GM23338 (cell line): Measurements from ENCODE around the gene KRT6A.

Experiments used
- JUNB ChIP-seq: IDR thresholded peaks from one replicate; pipeline ENCODE4 v1.6.1; 2016; ENCODE audit warnings: antibody characterized with exemption; ENCODE audit not compliant: unreplicated experiment
- TF ChIP-seq, protein P1 (sequence below), 2 experiments: fragments of 200-600 bp in 1 of 2; sonication (generic) in 1 of 2; conservative IDR thresholded peaks; 2 replicates each; pipeline versions ENCODE4 v1.5.1 to v1.6.1; 2016 to 2017; ENCODE audit warnings: antibody characterized with exemption in 2 of 2, low read depth in 2 of 2, mild to moderate bottlenecking in 2 of 2, moderate library complexity in 1 of 2
- TF ChIP-seq, protein P2 (sequence below): IDR thresholded peaks from one replicate; pipeline ENCODE4 v1.6.1; 2018; ENCODE audit warnings: antibody characterized with exemption; ENCODE audit not compliant: unreplicated experiment

DNA sequence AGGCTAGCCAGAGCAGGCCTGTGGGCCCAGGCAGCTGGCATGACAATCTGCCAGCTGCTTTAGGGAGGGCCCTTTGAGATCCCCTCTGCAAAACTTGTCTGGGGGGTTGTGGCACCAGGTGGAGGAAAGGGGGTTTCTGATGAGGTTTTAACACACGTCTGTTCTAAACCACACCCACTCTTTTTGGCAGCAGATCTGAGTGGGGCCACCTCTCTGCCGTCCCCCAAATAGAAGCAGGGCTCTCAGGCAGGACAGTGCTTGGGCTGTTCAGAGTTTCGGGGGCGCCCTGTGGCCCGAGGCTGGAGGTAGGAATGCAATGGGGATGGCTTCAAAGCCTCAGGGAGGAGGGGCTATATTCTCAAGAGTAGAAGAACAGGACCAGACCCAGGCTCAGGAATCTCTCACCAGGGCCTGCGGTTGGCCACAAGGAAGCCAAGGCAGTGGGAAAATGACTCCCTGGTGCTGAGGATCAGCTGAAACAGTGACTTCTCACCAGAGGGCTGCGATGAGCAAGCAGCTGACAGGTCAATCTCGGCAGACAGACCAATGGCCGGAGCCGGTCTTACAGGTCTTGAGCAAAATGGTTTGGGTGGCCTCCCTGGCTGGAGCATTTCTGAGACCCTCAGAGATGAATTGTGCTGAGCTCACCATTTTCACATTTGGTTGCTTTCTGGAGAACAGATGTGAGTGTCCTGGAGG lies 28.7 kb upstream of the KRT6A start:
- TF ChIP-seq, protein P1, sequence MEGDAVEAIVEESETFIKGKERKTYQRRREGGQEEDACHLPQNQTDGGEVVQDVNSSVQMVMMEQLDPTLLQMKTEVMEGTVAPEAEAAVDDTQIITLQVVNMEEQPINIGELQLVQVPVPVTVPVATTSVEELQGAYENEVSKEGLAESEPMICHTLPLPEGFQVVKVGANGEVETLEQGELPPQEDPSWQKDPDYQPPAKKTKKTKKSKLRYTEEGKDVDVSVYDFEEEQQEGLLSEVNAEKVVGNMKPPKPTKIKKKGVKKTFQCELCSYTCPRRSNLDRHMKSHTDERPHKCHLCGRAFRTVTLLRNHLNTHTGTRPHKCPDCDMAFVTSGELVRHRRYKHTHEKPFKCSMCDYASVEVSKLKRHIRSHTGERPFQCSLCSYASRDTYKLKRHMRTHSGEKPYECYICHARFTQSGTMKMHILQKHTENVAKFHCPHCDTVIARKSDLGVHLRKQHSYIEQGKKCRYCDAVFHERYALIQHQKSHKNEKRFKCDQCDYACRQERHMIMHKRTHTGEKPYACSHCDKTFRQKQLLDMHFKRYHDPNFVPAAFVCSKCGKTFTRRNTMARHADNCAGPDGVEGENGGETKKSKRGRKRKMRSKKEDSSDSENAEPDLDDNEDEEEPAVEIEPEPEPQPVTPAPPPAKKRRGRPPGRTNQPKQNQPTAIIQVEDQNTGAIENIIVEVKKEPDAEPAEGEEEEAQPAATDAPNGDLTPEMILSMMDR (conservative IDR thresholded peaks at IDR 0.05; ENCODE audit: low read depth in 2 of 2), result no peak
- TF ChIP-seq, protein P2, sequence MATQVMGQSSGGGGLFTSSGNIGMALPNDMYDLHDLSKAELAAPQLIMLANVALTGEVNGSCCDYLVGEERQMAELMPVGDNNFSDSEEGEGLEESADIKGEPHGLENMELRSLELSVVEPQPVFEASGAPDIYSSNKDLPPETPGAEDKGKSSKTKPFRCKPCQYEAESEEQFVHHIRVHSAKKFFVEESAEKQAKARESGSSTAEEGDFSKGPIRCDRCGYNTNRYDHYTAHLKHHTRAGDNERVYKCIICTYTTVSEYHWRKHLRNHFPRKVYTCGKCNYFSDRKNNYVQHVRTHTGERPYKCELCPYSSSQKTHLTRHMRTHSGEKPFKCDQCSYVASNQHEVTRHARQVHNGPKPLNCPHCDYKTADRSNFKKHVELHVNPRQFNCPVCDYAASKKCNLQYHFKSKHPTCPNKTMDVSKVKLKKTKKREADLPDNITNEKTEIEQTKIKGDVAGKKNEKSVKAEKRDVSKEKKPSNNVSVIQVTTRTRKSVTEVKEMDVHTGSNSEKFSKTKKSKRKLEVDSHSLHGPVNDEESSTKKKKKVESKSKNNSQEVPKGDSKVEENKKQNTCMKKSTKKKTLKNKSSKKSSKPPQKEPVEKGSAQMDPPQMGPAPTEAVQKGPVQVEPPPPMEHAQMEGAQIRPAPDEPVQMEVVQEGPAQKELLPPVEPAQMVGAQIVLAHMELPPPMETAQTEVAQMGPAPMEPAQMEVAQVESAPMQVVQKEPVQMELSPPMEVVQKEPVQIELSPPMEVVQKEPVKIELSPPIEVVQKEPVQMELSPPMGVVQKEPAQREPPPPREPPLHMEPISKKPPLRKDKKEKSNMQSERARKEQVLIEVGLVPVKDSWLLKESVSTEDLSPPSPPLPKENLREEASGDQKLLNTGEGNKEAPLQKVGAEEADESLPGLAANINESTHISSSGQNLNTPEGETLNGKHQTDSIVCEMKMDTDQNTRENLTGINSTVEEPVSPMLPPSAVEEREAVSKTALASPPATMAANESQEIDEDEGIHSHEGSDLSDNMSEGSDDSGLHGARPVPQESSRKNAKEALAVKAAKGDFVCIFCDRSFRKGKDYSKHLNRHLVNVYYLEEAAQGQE, result no peak
- TF ChIP-seq JUNB, result no peak
